ENCODE measurements around the gene INTS1.

- no peak for TF ChIP-seq CTCF (conservative IDR thresholded peaks at IDR 0.05 in 1 of 2, IDR thresholded peaks at IDR 0.05 in 1 of 2; ENCODE audit: extremely low read depth in 1 of 2, insufficient read depth in 1 of 2, low read depth in 1 of 2, low read length in 2 of 2)
- TF ChIP-seq EZH2 (IDR thresholded peaks at IDR 0.05; ENCODE audit: borderline replicate concordance, low read length): no peak
Measured at GRCh38 chr7:1447551-1448244, 56.5 kb downstream of the INTS1 start.
